Osteoblast (primary cell): ENCODE results near the gene PCSK5. TPM values are rescaled to one million over a fixed set of nuclear protein-coding genes. Genes with fewer than 3 reads are reported as not detected.

Source experiments
- DNase-seq: peaks from one replicate; pipeline ENCODE4 v3.0.0; 2011; ENCODE audit warnings: low spot score, mixed read lengths; ENCODE audit not compliant: insufficient read length; ENCODE audit errors: missing footprints
- H2AFZ ChIP-seq: 2 replicates; pipeline ENCODE4 v1.6.0; 2011; ENCODE audit warnings: mild to moderate bottlenecking, low read length
- H3K27ac ChIP-seq: 2 replicates; pipeline ENCODE4 v1.5.1; 2011; ENCODE audit warnings: mild to moderate bottlenecking, low read depth, low read length, moderate library complexity
- H3K27me3 ChIP-seq: 2 replicates; pipeline ENCODE4 v1.6.0; 2012; ENCODE audit warnings: mild to moderate bottlenecking, control low read depth, inconsistent platforms, low read length, moderate library complexity; ENCODE audit not compliant: insufficient read depth
- H3K36me3 ChIP-seq: 2 replicates; pipeline ENCODE4 v1.5.1; 2011; ENCODE audit warnings: mild to moderate bottlenecking, low read length, control low read depth, moderate library complexity; ENCODE audit not compliant: insufficient read depth
- H3K4me1 ChIP-seq: 2 replicates; pipeline ENCODE4 v1.5.1; 2011; ENCODE audit warnings: mild to moderate bottlenecking, low read length, control low read depth, moderate library complexity; ENCODE audit not compliant: insufficient read depth
- H3K4me2 ChIP-seq: 2 replicates; pipeline ENCODE4 v1.6.0; 2011; ENCODE audit warnings: mild to moderate bottlenecking, low read length; ENCODE audit not compliant: insufficient read depth
- H3K4me3 ChIP-seq: fragments of 200-600 bp; sonication (generic); 3 replicates; pipeline ENCODE4 v1.5.1; 2012; ENCODE audit warnings: mild to moderate bottlenecking, low read length, inconsistent platforms; ENCODE audit not compliant: insufficient read depth
- H3K79me2 ChIP-seq: 2 replicates; pipeline ENCODE4 v1.6.0; 2012; ENCODE audit warnings: mild to moderate bottlenecking, low read length, control low read depth, inconsistent platforms; ENCODE audit not compliant: insufficient read depth
- H3K9me3 ChIP-seq: 2 replicates; pipeline ENCODE4 v1.5.1; 2011; ENCODE audit warnings: low read depth, low read length, control low read depth
- H4K20me1 ChIP-seq: 2 replicates; pipeline ENCODE4 v1.6.0; 2012; ENCODE audit warnings: mild to moderate bottlenecking, low read length, control low read depth; ENCODE audit not compliant: insufficient read depth
- total RNA-seq: library from RNA; depleted of rRNA; stranded (reverse); fragments of >200 nt; gene quantifications from 2 replicates; pipeline ENCODE4 v1.2.3, GENCODE V29; 2012
- TF ChIP-seq, protein P1 (sequence below): IDR thresholded peaks from 2 replicates; pipeline ENCODE4 v1.5.1; 2011; ENCODE audit warnings: mild to moderate bottlenecking, low read depth, low read length, moderate library complexity; ENCODE audit errors: extremely low read depth

Gene PCSK5
- total RNA-seq, 1 donor, result 14.5 TPM

DNA sequence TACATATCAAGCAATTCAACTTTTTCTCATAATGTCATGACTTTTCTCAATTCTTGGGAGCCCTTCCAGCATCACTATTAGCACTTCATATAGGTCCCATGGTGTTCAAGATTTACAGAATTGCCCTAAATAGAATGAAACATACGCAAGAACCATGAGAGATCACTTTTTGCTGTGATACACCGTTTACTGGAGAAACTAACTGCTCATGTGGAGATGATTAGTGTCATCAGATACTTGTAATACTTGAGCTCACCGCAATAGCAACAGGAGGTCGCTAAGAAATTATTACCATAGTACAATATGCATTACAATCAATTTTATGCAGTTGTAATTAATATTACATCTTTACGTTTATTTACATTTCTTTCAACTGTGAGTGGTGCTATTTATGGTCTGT is 4.8 kb upstream of the PCSK5 start:
- TF ChIP-seq, protein P1, sequence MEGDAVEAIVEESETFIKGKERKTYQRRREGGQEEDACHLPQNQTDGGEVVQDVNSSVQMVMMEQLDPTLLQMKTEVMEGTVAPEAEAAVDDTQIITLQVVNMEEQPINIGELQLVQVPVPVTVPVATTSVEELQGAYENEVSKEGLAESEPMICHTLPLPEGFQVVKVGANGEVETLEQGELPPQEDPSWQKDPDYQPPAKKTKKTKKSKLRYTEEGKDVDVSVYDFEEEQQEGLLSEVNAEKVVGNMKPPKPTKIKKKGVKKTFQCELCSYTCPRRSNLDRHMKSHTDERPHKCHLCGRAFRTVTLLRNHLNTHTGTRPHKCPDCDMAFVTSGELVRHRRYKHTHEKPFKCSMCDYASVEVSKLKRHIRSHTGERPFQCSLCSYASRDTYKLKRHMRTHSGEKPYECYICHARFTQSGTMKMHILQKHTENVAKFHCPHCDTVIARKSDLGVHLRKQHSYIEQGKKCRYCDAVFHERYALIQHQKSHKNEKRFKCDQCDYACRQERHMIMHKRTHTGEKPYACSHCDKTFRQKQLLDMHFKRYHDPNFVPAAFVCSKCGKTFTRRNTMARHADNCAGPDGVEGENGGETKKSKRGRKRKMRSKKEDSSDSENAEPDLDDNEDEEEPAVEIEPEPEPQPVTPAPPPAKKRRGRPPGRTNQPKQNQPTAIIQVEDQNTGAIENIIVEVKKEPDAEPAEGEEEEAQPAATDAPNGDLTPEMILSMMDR, result no peak
- no peaks in the 10 kb centered on the region for H4K20me1 ChIP-seq
- no peak overlapping the region for H3K4me3 ChIP-seq
- no peaks in the 10 kb centered on the region for H3K27me3 ChIP-seq
- H3K9me3 ChIP-seq, result no peaks in the 10 kb centered on the region
- DNase-seq, result no peak
- no peaks in the 10 kb centered on the region for H3K36me3 ChIP-seq
- H3K79me2 ChIP-seq, result no peaks in the 10 kb centered on the region
- peaks cover 4% of the 10 kb centered on the region for H3K4me1 ChIP-seq
- H2AFZ ChIP-seq, result no peak overlapping the region
- no peak overlapping the region for H3K27ac ChIP-seq
- H3K4me2 ChIP-seq, result no peak overlapping the region

DNA sequence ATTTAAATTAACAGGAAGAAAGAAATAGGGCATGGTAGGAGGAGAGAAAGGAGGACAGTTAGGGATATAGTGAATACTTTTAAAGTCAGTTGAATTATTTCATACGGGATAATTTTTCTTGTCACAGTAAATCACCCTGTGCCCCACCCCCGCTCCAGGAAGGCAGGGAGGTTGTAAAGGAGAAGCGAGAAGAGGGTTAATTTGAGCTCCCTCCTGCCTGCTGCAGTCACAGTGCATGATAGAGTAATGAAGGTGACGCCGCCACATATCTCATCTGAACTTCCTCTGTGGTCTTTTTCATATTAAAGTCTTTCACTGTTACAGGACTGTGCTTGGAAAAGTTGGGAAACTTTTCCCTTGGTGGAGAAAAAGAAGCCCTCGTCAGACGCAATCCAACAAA is 896 bp upstream of the PCSK5 start:
- peak overlapping the region; percentile 97 for H2AFZ ChIP-seq
- TF ChIP-seq, protein P1, result no peak
- no peak for DNase-seq
- peak overlapping the region; percentile 65 for H3K27ac ChIP-seq
- no peaks in the 10 kb centered on the region for H3K9me3 ChIP-seq
- no peaks in the 10 kb centered on the region for H3K36me3 ChIP-seq
- peaks cover 18% of the 10 kb centered on the region for H3K4me1 ChIP-seq
- no peaks in the 10 kb centered on the region for H4K20me1 ChIP-seq
- H3K4me2 ChIP-seq, result peak overlapping the region; percentile 99
- H3K79me2 ChIP-seq, result no peaks in the 10 kb centered on the region
- peak overlapping the region; percentile 77 for H3K4me3 ChIP-seq
- peaks cover 28% of the 10 kb centered on the region for H3K27me3 ChIP-seq

DNA sequence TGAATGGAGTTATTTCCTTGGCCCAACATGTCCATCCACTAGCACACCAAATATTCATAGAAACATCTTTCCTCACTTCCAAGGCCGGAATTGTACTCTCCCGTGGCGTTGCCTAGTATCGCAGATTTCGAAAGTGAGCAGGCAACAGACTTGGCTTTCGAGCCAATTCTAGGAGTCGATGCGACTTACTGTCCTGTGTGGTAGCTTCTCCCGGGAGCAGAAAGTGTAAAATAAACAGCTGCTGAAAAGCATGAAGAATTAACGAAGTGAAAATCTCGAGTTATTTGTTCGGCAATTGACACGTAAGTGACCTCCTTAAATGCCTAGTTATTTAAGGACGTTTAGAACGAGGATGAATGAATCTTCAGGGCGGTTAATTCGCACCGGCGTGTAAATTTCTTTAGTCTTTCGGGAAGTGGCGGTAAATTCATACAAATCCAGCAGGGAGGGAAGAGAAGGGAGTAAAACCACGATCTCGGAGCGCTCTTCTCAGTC is 449 bp upstream of the PCSK5 start:
- H3K4me1 ChIP-seq, result peaks cover 18% of the 10 kb centered on the region
- TF ChIP-seq, protein P1, result no peak
- H4K20me1 ChIP-seq, result no peaks in the 10 kb centered on the region
- peaks cover 29% of the 10 kb centered on the region for H3K27me3 ChIP-seq
- peak; percentile 85 for DNase-seq
- H3K27ac ChIP-seq, result peak overlapping the region; percentile 65
- peak overlapping the region; percentile 99 for H3K4me2 ChIP-seq
- no peaks in the 10 kb centered on the region for H3K36me3 ChIP-seq
- H3K4me3 ChIP-seq, result peak overlapping the region; percentile 77
- no peaks in the 10 kb centered on the region for H3K79me2 ChIP-seq
- H3K9me3 ChIP-seq, result no peaks in the 10 kb centered on the region
- H2AFZ ChIP-seq, result peak overlapping the region; percentile 97

DNA sequence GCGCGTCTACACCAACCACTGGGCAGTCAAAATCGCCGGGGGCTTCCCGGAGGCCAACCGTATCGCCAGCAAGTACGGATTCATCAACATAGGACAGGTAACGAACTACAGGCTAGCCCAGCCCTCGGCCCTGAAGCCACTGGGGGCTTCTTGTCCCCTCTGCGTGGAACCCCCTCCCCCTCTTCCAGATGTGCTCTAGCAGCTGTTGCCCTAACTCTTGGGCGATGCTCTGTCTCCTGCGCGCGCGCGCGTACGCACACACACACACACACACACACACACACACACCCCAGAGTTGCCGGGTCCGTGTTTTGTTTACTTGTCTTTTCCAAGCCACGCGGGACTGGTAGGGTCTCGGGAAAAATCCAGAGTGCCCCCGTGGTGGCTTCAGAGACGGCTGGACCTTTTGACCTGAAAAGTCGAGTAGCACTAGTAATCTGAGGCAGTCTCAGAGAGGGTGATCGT is 836 bp downstream of the PCSK5 start:
- peaks cover 18% of the 10 kb centered on the region for H3K4me1 ChIP-seq
- H3K4me2 ChIP-seq, result peak overlapping the region; percentile 99
- no peaks in the 10 kb centered on the region for H3K9me3 ChIP-seq
- H4K20me1 ChIP-seq, result no peaks in the 10 kb centered on the region
- H3K4me3 ChIP-seq, result peak overlapping the region; percentile 77
- TF ChIP-seq, protein P1, result no peak
- H3K79me2 ChIP-seq, result no peaks in the 10 kb centered on the region
- H3K36me3 ChIP-seq, result no peaks in the 10 kb centered on the region
- H3K27ac ChIP-seq, result no peak overlapping the region
- H2AFZ ChIP-seq, result peak overlapping the region; percentile 97
- H3K27me3 ChIP-seq, result peaks cover 29% of the 10 kb centered on the region
- peak; percentile 59 for DNase-seq
